CD4-positive, alpha-beta T cell treated with Interferon gamma for 1 hour (primary cell): ENCODE data around the gene YOD1.

Experiments used
- DNase-seq: peaks from one replicate; pipeline ENCODE4 v3.0.0-alpha.2; 2020

YOD1 gene

GRCh38 chr1:207051191-207051943 lies at the start of gene YOD1:
YOD1 (minus strand) TSS chr1:207051208; CDS start chr1:207051030, 178 bp downstream.
- DNase-seq, result no peak

- no peak for DNase-seq
These were observed 46.9 kb upstream of the YOD1 start for GRCh38 chr1:207097871-207098324.

- DNase-seq, result no peak
These were observed 42.9 kb upstream of the YOD1 start for GRCh38 chr1:207093944-207094343.

GRCh38 chr1:207091200-207091908 lies 40.3 kb upstream of the YOD1 start:
- no peak for DNase-seq

- DNase-seq, result no peak
These were observed 38.8 kb upstream of the YOD1 start for GRCh38 chr1:207089627-207090355.

GRCh38 chr1:207088701-207089626 lies 38.0 kb upstream of the YOD1 start, which contains the start of gene C4BPB:
C4BPB (plus strand) TSS chr1:207088860; CDS start chr1:207089532, 672 bp downstream.
- peak; percentile 19 for DNase-seq

GRCh38 chr1:207088161-207088560 lies 37.2 kb upstream of the YOD1 start:
- no peak for DNase-seq

- DNase-seq, result no peak
These were observed 34.9 kb upstream of the YOD1 start for GRCh38 chr1:207085887-207086286.

GRCh38 chr1:207084701-207085180 lies 33.7 kb upstream of the YOD1 start:
- DNase-seq, result peak; percentile 50

GRCh38 chr1:207084232-207084631 lies 33.2 kb upstream of the YOD1 start:
- DNase-seq, result no peak

GRCh38 chr1:207081806-207082205 lies 30.8 kb upstream of the YOD1 start:
- DNase-seq, result no peak

GRCh38 chr1:207081088-207081487 lies 30.1 kb upstream of the YOD1 start:
- DNase-seq, result no peak

- no peak for DNase-seq
These were observed 28.8 kb upstream of the YOD1 start for GRCh38 chr1:207079706-207080241.

- no peak for DNase-seq
These were observed 27.6 kb upstream of the YOD1 start for GRCh38 chr1:207078578-207079132.

- peak; percentile 56 for DNase-seq
These were observed 26.7 kb upstream of the YOD1 start for GRCh38 chr1:207077470-207078377.

GRCh38 chr1:207077012-207077411 lies 26.0 kb upstream of the YOD1 start:
- no peak for DNase-seq

- no peak for DNase-seq
These were observed 25.4 kb upstream of the YOD1 start for GRCh38 chr1:207076181-207076955.

GRCh38 chr1:207073906-207074820 lies 23.2 kb upstream of the YOD1 start:
- DNase-seq, result no peak
